B cell (primary cell): Measurements from ENCODE around the gene FAM210B. TPM values are rescaled to one million over a fixed set of nuclear protein-coding genes. Genes with fewer than 3 reads are reported as not detected.

Experiments
- ATAC-seq: fragments of 200-7000 bp; cut with Tn5 transposase; one replicate; pipeline ENCODE4 v1.10.0; 2021; ENCODE audit warnings: low read depth, mild to moderate bottlenecking, moderate number of reproducible peaks, moderate library complexity
- CTCF ChIA-PET: fragments of 350-600 bp; sonication (Branson Sonifier 250); formaldehyde crosslinking; loops from one replicate; lab custom pipeline; 2021; ENCODE audit warnings: antibody characterized with exemption, inconsistent platforms; lab: Charles Lee
- POLR2A ChIA-PET: fragments of 350-600 bp; sonication (Branson Sonifier 250); formaldehyde crosslinking; loops from one replicate; lab custom pipeline; 2021; ENCODE audit warnings: antibody characterized with exemption; lab: Charles Lee
- DNase-seq: peaks from one replicate; pipeline ENCODE4 v3.0.0; 2013
- H2AFZ ChIP-seq: 2 replicates; pipeline ENCODE4 v1.6.1; 2012; ENCODE audit warnings: mild to moderate bottlenecking, low read depth, low read length; ENCODE audit not compliant: insufficient read depth, poor library complexity, severe bottlenecking
- H3K27ac ChIP-seq, 2 donors: 1 replicate in 1 of 2; 2 replicates in 1 of 2; pipeline ENCODE4 v1.5.1; 2012 to 2013; ENCODE audit warnings: low read length in 2 of 2, mild to moderate bottlenecking in 2 of 2, moderate library complexity in 1 of 2
- H3K27me3 ChIP-seq, 4 experiments: fragments of 200-600 bp in 1 of 4; sonication (generic) in 1 of 4; replicated peaks in 1 of 4; 1 replicate in 2 of 4; 2 replicates in 2 of 4; pipeline versions ENCODE4 v1.6.1 to v1.7.0; 2013 to 2016; ENCODE audit warnings: low read length in 3 of 4, mild to moderate bottlenecking in 2 of 4, mixed read lengths in 1 of 4, moderate library complexity in 1 of 4; ENCODE audit not compliant: insufficient read depth in 4 of 4, control insufficient read depth in 3 of 4; ENCODE audit errors: control extremely low read depth in 1 of 4
- H3K36me3 ChIP-seq, 2 experiments: replicated peaks in 1 of 2; 1 replicate in 1 of 2; 2 replicates in 1 of 2; pipeline versions ENCODE4 v1.6.1 to v1.7.1; 2013; ENCODE audit warnings: low read length in 1 of 2; ENCODE audit not compliant: insufficient read depth in 2 of 2, control insufficient read depth in 1 of 2; ENCODE audit errors: control extremely low read depth in 1 of 2, extremely low read depth in 1 of 2
- H3K4me1 ChIP-seq, 2 donors: fragments of 200-600 bp in 1 of 2; sonication (generic) in 1 of 2; 1 replicate in 1 of 2; 2 replicates in 1 of 2; pipeline versions ENCODE4 v1.5.1 to v1.6.1; 2013 to 2017; ENCODE audit warnings: low read length in 2 of 2; ENCODE audit not compliant: control insufficient read depth in 2 of 2, insufficient read depth in 2 of 2
- H3K4me2 ChIP-seq: replicated peaks from 2 replicates; pipeline ENCODE3; 2012; ENCODE audit warnings: mild to moderate bottlenecking, low read depth, low read length; ENCODE audit not compliant: poor library complexity, severe bottlenecking
- H3K4me3 ChIP-seq, 5 experiments: fragments of 200-600 bp in 1 of 5; sonication (generic) in 1 of 5; 1 replicate in 3 of 5; 2 replicates in 2 of 5; pipeline versions ENCODE4 v1.5.1 to v1.7.0; 2011 to 2016; ENCODE audit warnings: low read length in 4 of 5, mild to moderate bottlenecking in 4 of 5, low read depth in 2 of 5, control low read depth in 1 of 5, moderate library complexity in 1 of 5; ENCODE audit not compliant: insufficient read depth in 1 of 5; ENCODE audit errors: control extremely low read depth in 1 of 5, extremely low read depth in 1 of 5
- H3K79me2 ChIP-seq: fragments of 200-600 bp; sonication (generic); one replicate; pipeline ENCODE4 v1.6.0; 2016; ENCODE audit warnings: low read length; ENCODE audit not compliant: control insufficient read depth, insufficient read depth
- H3K9ac ChIP-seq: fragments of 200-600 bp; sonication (generic); 2 replicates; pipeline ENCODE4 v1.6.1; 2017; ENCODE audit warnings: mild to moderate bottlenecking, low read length, moderate library complexity
- H3K9me3 ChIP-seq, 3 donors: one replicate each; pipeline versions ENCODE4 v1.6.1 to v1.7.1; 2013; ENCODE audit warnings: low read length in 2 of 3; ENCODE audit not compliant: control insufficient read depth in 2 of 3, insufficient read depth in 1 of 3; ENCODE audit errors: control extremely low read depth in 1 of 3
- H4K20me1 ChIP-seq: 2 replicates; pipeline ENCODE4 v1.6.0; 2012; ENCODE audit warnings: mild to moderate bottlenecking, low read length; ENCODE audit not compliant: insufficient read depth, control insufficient read depth, poor library complexity, severe bottlenecking
- H3K27ac Mint-ChIP-seq: one replicate; pipeline ENCODE4 v1.8.0; 2021; ENCODE audit warnings: mixed read lengths
- H3K27me3 Mint-ChIP-seq: one replicate; pipeline ENCODE4 v1.8.0; 2021; ENCODE audit warnings: mixed read lengths
- H3K4me1 Mint-ChIP-seq: one replicate; pipeline ENCODE4 v1.8.0; 2021; ENCODE audit warnings: mixed read lengths
- H3K4me3 Mint-ChIP-seq: one replicate; pipeline ENCODE4 v1.8.0; 2021; ENCODE audit warnings: mixed read lengths
- H3K9me3 Mint-ChIP-seq: one replicate; pipeline ENCODE4 v1.8.0; 2022; ENCODE audit warnings: mixed read lengths; ENCODE audit not compliant: insufficient read depth
- EZH2 ChIP-seq: IDR thresholded peaks from 2 replicates; pipeline ENCODE4 v1.6.1; 2012; ENCODE audit warnings: borderline replicate concordance, low read depth, mild to moderate bottlenecking, moderate library complexity, low read length; ENCODE audit not compliant: insufficient read depth, poor library complexity, severe bottlenecking
- WGBS: methylation state at CpG from one replicate; pipeline ENCODE4 v1.1.5; 2013; ENCODE audit warnings: missing lambda C conversion rate; ENCODE audit not compliant: insufficient coverage; 5-methylcytosine and 5-hydroxymethylcytosine counted together
- intact Hi-C: fragments of 100-400 bp; cut with micrococcal nuclease; formaldehyde crosslinking; loops from one replicate; pipeline ENCODE4 v1.10.0; 2022
- polyA plus RNA-seq: library from polyadenylated mRNA; depleted of rRNA; stranded (reverse); fragments of >200 nt; gene quantifications from 2 replicates; pipeline ENCODE4 v1.2.3, GENCODE V29; 2012
- total RNA-seq, 2 donors: library from RNA; stranded (reverse); fragments of 120-200 nt in 1 of 2; gene quantifications; 1 replicate in 1 of 2; 2 replicates in 1 of 2; pipeline versions ENCODE4 v1.2.3 to v1.2.4, GENCODE V29; 2013 to 2022
- TF ChIP-seq, protein P1 (sequence below): fragments of 200-600 bp; IDR thresholded peaks from one replicate; pipeline ENCODE4 v1.8.0; 2022; ENCODE audit warnings: antibody characterized with exemption, mild to moderate bottlenecking

The FAM210B gene
- total and polyA plus RNA-seq, 2 donors (not counting 1 experiment from before 2014, with no cell fraction given), result 4.0 to 13.6 TPM

DNA sequence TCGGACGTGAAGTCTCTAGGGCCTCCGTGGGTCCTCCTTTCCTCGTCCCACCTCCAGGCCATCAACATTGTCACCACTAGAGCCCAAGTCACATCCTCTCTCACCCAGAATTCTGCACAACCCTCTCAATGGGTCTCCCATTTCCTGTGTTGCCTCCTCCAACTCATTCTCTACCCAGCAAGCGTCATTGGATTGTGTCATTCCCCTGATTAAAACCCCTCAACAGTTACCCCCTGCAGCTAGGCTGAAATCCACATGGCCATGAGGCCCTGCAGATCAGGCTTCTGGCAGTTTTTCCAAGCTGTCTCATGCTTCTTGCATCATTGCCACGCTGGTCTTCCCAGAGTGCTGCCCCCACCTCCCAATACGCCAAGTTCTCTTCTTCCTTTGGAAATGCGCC lies 12.9 kb upstream of the FAM210B start:
- no peaks in the 10 kb centered on the region for H3K9me3 Mint-ChIP-seq
- peaks cover 5% of the 10 kb centered on the region for H3K4me1 Mint-ChIP-seq
- Histone ChIP-seq H3K9me3 (no peaks in the 10 kb centered on the region), H3K79me2 (no peaks in the 10 kb centered on the region), H3K4me3 (no peak overlapping the region), H3K9ac (no peak overlapping the region), H3K4me2 (no peak overlapping the region), H3K4me1 (no peaks in the 10 kb centered on the region), H4K20me1 (no peaks in the 10 kb centered on the region), H3K27me3 (peaks cover 0 to 37% (median 13%) of the 10 kb centered on the region in 4 experiments), H2AFZ (no peak overlapping the region), H3K27ac (no peak overlapping the region), H3K36me3 (no peaks in the 10 kb centered on the region)
- ChIA-PET POLR2A (no interaction called here), CTCF (no interaction called here)
- H3K4me3 Mint-ChIP-seq, result no peak overlapping the region
- ATAC-seq (no peak), DNase-seq (no peak)
- WGBS, result 90% methylated on average over 8 of the region's 8 CpGs
- H3K27ac Mint-ChIP-seq, result no peak overlapping the region
- TF ChIP-seq, protein P1, sequence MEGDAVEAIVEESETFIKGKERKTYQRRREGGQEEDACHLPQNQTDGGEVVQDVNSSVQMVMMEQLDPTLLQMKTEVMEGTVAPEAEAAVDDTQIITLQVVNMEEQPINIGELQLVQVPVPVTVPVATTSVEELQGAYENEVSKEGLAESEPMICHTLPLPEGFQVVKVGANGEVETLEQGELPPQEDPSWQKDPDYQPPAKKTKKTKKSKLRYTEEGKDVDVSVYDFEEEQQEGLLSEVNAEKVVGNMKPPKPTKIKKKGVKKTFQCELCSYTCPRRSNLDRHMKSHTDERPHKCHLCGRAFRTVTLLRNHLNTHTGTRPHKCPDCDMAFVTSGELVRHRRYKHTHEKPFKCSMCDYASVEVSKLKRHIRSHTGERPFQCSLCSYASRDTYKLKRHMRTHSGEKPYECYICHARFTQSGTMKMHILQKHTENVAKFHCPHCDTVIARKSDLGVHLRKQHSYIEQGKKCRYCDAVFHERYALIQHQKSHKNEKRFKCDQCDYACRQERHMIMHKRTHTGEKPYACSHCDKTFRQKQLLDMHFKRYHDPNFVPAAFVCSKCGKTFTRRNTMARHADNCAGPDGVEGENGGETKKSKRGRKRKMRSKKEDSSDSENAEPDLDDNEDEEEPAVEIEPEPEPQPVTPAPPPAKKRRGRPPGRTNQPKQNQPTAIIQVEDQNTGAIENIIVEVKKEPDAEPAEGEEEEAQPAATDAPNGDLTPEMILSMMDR, result no peak
- TF ChIP-seq EZH2, result no peak
- intact Hi-C loops, result no loop called here
- H3K27me3 Mint-ChIP-seq, result peaks cover 70% of the 10 kb centered on the region

- Histone ChIP-seq H3K9me3 (no peaks in the 10 kb centered on the region), H3K4me1 (no peaks in the 10 kb centered on the region), H3K27me3 (peaks cover 0 to 35% (median 13%) of the 10 kb centered on the region in 4 experiments), H3K79me2 (no peaks in the 10 kb centered on the region), H3K4me2 (no peak overlapping the region), H3K4me3 (no peak overlapping the region), H3K36me3 (no peaks in the 10 kb centered on the region), H4K20me1 (no peaks in the 10 kb centered on the region), H2AFZ (no peak overlapping the region), H3K27ac (no peak overlapping the region), H3K9ac (no peak overlapping the region)
- H3K27me3 Mint-ChIP-seq, result peaks cover 67% of the 10 kb centered on the region
- TF ChIP-seq, protein P1, result no peak
- no peak for TF ChIP-seq EZH2
- ATAC-seq (no peak), DNase-seq (no peak)
- ChIA-PET CTCF (no interaction called here), POLR2A (no interaction called here)
- no peak overlapping the region for H3K4me3 Mint-ChIP-seq
- WGBS, result 78% methylated on average over 6 of the region's 13 CpGs
- no peaks in the 10 kb centered on the region for H3K9me3 Mint-ChIP-seq
- no peak overlapping the region for H3K27ac Mint-ChIP-seq
- H3K4me1 Mint-ChIP-seq, result peaks cover 5% of the 10 kb centered on the region
- intact Hi-C loops, result no loop called here
Observed at GRCh38 chr20:56347628-56348304, 11.0 kb upstream of the FAM210B start.
